ENCODE results near the gene SPATA20.

Gene SPATA20

GRCh38 chr17:50602836-50603235 lies 55.9 kb downstream of the SPATA20 start:
- DNase-seq (ENCODE audit: low read depth): no peak

- no peak for DNase-seq (ENCODE audit: low read depth)
Observed at GRCh38 chr17:50603340-50603739, 56.4 kb downstream of the SPATA20 start.

GRCh38 chr17:50604513-50604912 lies 57.5 kb downstream of the SPATA20 start:
- no peak for DNase-seq (ENCODE audit: low read depth)

GRCh38 chr17:50605429-50605828 lies 58.5 kb downstream of the SPATA20 start:
- DNase-seq (ENCODE audit: low read depth): no peak
